GM12801 (cell line): ENCODE measurements around the gene TSPAN3.

Source experiments
- TF ChIP-seq, protein P1 (sequence below): IDR thresholded peaks from one replicate; pipeline ENCODE4 v1.5.1; 2011; ENCODE audit warnings: control low read depth; ENCODE audit not compliant: insufficient read length; ENCODE audit errors: extremely low read depth

Gene TSPAN3

GRCh38 chr15:76996076-76996525, 74.8 kb downstream of the TSPAN3 start:
- TF ChIP-seq, protein P1, sequence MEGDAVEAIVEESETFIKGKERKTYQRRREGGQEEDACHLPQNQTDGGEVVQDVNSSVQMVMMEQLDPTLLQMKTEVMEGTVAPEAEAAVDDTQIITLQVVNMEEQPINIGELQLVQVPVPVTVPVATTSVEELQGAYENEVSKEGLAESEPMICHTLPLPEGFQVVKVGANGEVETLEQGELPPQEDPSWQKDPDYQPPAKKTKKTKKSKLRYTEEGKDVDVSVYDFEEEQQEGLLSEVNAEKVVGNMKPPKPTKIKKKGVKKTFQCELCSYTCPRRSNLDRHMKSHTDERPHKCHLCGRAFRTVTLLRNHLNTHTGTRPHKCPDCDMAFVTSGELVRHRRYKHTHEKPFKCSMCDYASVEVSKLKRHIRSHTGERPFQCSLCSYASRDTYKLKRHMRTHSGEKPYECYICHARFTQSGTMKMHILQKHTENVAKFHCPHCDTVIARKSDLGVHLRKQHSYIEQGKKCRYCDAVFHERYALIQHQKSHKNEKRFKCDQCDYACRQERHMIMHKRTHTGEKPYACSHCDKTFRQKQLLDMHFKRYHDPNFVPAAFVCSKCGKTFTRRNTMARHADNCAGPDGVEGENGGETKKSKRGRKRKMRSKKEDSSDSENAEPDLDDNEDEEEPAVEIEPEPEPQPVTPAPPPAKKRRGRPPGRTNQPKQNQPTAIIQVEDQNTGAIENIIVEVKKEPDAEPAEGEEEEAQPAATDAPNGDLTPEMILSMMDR: no peak

DNA sequence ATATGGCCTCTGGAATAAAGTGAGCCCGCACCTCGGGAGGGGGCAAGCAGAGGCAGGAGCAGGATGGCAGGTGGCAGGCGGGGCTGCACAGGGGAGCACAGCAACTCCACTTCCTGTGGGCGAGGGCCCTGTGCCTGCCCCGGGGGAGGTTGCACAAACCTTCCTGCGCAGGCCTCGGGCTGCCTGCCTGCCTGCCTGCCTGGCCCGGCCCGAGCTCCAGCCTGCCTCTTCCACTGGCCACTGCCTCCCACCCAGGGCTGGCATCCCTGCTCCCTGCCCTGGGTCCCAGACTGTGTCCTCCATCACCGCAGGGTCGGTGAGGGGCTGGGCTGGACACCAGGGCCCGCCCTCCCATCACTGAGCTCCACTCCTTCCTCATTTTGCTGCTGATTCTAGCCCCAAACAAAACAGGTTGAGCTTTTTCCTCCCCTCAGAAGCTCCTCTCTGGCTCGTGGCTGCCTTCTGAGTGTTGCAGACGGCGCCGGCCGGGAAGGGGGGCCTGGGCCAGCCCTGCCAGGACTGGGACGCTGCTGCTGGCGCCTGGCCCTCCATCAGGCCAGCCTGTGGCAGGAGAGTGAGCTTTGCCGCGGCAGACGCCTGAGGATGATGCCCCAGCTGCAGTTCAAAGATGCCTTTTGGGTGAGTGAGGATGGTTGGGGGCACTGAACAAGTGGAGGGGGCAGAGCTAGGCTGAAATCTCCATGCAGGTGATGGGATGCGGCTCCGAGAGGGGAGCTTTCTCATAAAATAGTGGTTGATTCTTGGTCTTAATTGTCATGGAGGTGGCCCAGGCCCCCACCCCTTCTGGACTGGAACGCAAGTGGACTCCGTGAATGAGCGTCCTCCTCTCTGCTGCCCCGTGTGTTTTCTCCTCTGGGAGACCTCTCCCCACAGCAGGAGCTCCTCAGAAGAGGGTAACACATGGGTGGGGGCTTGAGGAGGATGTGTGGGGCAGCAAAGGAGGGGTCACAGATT, 75.7 kb downstream of the TSPAN3 start, which contains the start of gene PSTPIP1:
Gene PSTPIP1 (plus strand): TSS at position 156 of the 975 bp plus-strand sequence. CDS start 448 bp downstream, at position 604.
- TF ChIP-seq, protein P1: no peak

- TF ChIP-seq, protein P1: no peak
Observed at GRCh38 chr15:76994496-76994895, 76.4 kb downstream of the TSPAN3 start.

- TF ChIP-seq, protein P1: no peak
Observed at GRCh38 chr15:76994001-76994400, 76.9 kb downstream of the TSPAN3 start.

DNA sequence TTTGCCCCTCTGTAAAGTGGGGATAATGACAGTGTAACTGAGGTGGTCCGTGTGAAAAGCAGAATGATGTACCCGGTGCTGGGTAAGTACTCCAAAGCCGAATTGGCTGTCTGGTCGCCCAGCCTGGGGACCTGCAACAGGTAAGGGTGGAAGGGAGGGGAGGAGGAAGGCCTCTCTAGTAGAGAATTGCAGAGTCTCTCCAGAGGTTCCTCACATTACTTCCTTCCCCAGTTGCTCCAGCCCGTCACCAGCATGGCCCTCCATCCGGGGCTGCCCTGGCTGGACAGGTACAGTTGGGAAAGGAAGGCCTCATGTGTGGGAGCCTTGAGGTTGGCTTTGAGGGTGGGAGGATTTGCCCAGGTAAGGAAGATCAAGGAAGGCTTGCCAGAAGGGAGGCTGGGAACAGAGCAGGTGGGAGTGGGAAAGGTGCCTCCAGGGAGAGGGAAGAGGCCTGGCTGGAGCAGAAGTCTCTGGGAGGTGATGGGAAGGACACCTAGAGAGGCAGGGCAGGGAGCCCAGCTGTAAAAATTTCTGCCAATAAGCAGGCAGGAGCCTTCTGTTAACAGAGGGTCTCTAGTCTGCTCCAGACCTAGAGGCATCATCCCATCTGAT, 77.7 kb downstream of the TSPAN3 start:
- TF ChIP-seq, protein P1: no peak

DNA sequence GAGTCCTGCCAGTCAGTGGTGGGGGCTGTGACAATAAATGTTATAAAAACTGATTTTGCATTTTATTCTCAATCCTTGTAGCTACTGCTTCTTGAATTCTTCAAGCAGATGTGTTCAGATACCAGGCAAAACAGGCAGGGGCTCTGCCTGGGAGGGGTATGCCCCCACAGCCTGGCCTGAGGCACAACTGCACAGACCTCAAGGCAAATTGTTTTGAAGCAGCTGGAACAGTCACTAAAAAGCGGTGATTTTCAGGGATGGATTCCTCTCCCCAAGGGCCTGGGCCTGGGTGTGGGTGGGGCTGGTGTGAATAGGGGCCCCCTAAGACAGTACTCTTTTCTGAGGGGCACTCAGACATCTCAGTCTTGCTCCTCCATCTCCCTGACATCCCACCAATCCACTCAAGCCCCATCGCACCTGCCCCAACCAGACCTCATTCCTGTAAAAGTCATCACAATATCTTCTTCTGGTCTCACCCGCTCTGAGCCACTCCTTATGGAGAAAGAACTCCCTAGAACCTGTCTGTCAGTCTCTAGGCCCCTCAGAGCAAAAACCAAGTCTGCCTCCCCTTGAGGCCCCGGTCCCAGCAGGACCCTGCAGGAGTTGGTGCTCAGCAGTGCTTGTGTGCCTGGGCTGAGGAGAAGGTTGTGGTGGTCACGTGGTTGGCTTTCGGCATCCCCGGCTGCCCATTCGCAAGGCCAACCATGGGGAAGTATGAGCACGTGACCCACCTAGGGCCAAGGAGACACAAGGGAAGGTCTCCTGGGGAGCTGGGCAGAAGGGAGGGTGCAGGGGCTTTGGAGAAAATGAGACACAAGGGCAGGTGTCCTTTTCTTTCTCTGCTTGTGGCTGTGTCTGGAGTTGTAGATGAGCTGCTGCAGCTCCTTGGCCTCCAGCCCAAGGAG, 78.9 kb downstream of the TSPAN3 start:
- TF ChIP-seq, protein P1: no peak
